GM15510 (cell line): Measurements from ENCODE around the gene ZBTB21.

Experiments
- POLR2A ChIP-seq: IDR thresholded peaks from 3 replicates; pipeline ENCODE4 v1.6.1; 2011; ENCODE audit warnings: borderline replicate concordance; ENCODE audit not compliant: insufficient read length; ENCODE audit errors: extremely low read depth

ZBTB21 gene

GRCh38 chr21:42043961-42044360, 33.8 kb upstream of the ZBTB21 start:
- TF ChIP-seq POLR2A = no peak

- no peak for TF ChIP-seq POLR2A
Measured at GRCh38 chr21:42043201-42043895, 33.2 kb upstream of the ZBTB21 start.

GRCh38 chr21:42042651-42043050, 32.5 kb upstream of the ZBTB21 start:
- no peak for TF ChIP-seq POLR2A

DNA sequence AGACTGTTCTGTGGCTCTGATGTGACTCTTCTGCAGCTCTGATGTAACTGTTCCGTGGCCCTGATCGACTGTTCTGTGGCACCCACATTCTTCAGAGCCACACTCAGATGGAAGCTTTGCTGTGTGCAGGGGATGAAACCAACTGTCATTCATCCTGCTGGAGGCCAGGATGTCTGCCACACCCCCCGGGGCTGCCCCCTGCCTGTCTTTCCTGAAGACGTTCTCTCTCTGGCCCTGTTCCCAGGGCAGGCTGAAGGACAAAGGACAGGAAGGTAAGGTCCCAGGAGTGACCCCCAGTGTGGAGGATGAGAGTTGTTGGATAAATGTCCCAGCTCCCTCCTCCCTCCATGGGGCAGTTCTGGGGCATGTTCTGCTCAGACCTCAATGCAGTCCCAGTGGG, 31.6 kb upstream of the ZBTB21 start:
- TF ChIP-seq POLR2A = no peak

- TF ChIP-seq POLR2A = no peak
Measured at GRCh38 chr21:42041246-42041645, 31.1 kb upstream of the ZBTB21 start.

DNA sequence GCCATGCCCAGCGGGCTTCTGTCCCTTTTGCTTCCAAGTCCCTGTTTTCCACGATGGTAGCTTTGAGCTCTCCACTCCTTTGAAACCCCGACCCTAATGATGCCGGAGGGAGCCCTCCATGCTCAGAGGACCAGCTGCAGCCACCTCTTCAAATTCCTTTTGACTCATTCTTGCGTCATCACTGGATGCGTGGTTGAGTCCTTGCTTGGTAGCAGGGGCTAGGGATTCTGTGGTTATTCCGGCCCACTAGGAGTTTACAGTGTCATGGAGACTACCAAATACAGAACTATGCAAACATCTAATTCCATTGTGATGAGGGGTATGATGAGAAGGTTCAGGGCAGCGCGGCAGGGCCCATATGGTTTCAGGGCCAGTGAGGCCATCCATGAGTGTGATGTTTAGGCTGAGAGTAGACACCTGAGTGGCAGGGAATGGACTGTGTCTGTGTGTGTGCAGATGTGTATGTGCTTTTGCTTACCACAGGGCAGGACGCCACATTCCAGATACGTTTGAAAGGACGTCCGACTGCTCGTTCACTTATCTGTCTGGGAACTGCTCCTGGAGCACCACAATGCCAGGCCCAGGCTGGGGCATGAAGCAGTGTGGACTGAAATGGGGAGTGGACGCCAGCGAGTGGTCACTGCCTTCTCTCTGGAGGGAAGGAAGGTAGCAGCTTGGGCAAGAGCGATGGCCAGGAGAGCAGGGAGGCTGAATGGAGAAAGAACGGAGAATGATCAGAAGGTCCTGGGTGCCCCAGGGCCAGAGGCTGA, 30.4 kb upstream of the ZBTB21 start:
- no peak for TF ChIP-seq POLR2A

DNA sequence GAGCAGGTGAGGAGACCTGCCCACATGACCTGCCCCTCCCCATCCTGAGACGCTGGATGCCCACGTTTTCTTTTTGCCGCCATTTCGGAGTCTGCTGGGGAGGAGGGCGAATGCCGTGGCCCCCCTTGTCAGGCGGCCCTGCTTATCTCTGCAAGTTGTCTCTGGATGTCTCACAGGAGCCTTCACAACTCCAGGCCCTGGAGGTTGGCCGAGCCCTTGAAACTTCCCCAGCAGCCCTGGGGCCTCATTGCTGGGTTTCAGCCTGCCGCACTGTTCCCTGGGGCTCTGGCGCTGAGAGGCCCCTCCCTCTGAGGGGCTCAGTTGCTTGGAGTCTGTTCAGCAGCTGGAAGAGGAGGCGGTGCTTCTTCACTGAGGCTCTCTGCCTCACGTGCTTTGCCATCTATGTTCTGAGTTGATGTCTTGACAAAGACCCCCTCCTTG, 29.8 kb upstream of the ZBTB21 start:
- no peak for TF ChIP-seq POLR2A

DNA sequence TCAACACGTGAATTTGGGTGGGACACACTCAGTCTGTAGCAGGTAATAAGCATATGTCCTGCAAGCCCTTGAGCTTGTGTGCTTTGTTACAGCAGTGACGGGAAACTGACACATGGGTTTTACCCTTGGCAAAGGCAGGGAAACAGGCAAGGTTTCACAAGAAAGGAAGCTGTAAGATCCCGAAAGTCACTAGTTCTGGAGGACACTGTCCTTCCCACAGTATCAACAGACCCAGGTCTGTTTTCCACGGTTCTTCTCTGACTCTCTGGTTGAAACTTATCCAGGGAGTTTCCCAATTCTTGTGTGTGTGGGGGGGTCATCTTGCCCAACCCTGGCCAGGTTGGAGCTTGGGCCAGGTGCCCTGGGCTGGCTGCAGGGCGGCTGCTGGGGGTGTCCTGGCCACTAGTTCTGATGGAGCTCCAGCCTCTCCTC, 29.3 kb upstream of the ZBTB21 start:
- no peak for TF ChIP-seq POLR2A

DNA sequence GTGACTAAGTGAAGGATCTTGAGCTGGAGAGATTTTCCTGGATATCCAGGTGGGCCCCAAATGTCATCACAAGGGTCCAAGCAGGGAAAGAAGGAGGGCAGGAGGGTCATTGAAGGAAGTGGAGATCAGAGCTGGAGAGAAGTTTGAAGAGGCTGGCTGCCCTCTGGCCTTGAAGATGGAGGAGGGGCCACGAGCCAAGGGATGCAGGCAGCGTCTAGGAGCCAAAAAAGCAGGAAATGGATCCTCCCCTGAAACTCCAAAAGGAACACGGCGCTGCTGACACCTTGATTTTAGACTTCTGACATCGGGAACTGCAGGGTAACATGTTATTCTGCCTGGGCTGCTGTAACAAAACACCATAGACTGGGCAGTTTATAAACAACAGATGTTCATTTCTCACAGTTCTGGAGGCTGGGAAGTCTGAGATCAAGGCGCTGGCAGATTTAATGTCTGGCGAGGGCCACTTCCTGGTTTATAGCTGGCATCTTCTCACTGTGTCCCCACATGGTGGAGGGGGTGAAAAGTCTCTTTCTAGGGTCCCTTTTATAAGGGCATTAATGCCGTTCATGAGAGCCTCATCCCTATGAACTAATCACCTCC, 28.8 kb upstream of the ZBTB21 start:
- no peak for TF ChIP-seq POLR2A

DNA sequence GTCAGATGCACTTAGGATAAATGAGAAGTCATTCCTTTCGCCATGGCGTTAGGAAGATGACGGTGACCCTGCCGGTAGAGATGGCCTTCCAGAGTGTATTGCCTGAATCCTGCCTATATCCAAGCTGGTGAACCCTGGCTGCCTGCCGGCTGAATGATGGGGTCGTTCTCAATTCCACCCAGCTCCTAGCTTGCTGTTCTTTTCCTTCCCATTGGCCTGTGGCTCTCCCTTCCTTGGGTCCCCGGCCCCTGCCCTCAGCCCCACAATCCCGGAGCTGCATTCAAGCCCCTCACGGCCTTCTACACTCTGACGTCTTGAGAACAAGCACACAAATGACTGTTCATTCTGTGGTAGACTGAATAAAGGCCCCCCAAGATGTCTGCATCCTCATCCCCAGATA, 28.2 kb upstream of the ZBTB21 start:
- TF ChIP-seq POLR2A = no peak

- no peak for TF ChIP-seq POLR2A
Measured at GRCh38 chr21:42037943-42038342, 27.8 kb upstream of the ZBTB21 start.

DNA sequence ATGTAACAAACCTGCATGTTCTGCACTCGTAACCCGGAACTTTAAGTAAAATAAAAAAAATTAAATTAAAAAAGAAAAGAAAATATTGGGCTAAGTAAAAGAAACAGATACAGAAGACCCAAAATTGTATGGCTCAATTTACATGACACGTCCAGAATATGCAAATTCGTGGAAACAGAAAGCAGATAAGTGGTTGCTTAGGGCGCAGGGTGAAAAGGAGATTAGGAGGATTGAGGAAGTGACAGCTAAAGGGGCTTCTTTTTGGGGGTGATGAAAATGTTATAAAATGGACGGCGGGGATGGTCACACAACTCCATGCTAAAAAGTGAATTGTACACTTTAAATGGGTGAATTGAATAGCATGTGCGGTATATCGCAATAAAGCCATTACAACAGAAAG, 27.4 kb upstream of the ZBTB21 start:
- TF ChIP-seq POLR2A = no peak

GRCh38 chr21:42036313-42036712, 26.2 kb upstream of the ZBTB21 start:
- TF ChIP-seq POLR2A = no peak

DNA sequence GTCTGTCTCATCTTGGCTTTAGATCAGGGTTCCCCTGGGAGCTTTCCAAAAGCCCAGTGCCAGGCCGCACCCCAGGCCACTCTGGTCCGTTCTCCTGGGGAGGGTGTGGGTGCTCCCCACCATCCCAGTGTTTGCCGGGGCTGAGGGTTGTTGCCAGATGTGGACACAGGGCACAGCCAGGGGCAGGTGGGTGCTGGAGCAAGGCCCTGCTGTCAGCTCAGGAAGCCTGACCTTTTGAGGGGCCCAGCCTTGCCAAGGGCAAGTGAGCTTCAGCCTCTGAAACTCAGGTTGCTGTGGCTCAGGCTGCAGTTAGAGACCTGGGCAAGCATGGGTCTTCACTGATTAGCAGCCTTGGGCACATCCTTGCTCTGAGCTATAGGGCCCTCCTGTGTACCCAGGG, 22.8 kb upstream of the ZBTB21 start:
- TF ChIP-seq POLR2A = no peak

DNA sequence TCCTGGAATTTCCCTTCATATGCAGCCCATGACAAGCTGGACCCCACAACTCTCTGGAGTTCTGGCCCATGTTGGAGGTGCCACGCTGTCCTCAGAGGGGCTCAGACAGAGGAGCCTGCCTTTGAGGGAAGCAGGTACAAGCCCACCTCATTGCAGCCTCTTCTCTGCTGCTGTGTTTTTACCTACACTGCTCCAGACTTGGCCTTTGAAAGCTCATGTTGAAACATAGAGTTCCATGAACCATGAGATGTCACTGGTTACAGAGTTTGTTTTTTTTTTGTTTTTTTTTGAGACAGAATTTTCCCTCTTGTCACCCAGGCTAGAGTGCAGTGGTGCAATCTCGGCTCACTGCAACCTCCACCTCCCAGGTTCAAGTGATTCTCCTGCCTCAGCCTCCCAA, 22.1 kb upstream of the ZBTB21 start:
- TF ChIP-seq POLR2A = no peak

DNA sequence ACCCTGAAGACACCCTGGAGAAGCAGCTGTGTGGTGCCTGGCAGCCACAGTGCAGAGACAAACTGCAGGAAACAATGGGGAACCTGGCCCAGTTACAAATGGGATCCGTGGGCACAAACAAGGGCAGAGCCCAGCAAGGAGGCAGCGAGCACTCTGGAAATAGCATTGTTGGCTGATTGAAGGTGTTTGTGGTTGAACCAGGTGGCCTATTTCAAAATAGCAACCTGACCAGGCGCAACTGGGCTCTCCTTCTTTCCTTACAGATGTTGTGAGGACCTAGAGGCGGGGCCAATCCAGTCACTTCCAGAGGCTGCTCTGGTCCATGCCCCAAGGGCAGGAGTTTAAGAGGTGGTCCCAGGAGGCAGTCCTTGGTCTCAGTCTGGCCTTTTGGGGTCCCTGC, 21.7 kb upstream of the ZBTB21 start:
- TF ChIP-seq POLR2A = no peak
